Measurements from ENCODE around the gene HLA-DPB1.

HLA-DPB1 gene

DNA sequence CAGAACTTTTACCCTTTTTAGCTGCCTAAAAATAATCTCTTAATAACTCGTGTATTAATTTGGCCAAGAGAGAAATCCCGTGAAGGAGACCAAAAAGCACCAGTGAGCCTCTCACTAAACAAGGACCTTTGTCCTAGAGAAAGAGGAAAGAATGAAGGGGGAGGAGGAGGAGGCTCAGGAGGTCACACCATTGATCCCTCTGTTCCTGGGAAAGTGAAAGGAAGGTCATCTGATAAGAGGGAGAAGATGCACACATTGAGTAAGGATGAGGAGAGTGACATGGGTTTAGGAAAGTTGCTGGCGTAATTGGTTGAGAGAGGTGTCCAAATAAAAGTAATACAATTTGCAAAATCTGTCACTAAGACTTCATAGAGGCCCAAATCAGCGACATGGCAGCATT lies 49.2 kb downstream of the HLA-DPB1 start:
- no peak overlapping the region for H3K27ac ChIP-seq (ENCODE audit: low read length)
- no peaks in the 10 kb centered on the region for H3K9me3 ChIP-seq (replicated peaks; ENCODE audit: insufficient read depth, low read length)
- no peak overlapping the region for H3K4me3 ChIP-seq (ENCODE audit: low read length)
- H3F3A ChIP-seq (ENCODE audit: insufficient read depth, low read length): no peaks in the 10 kb centered on the region
- DNase-seq: no peak
- no peak overlapping the region for H2AFZ ChIP-seq (ENCODE audit: low read length)
- no peaks in the 10 kb centered on the region for H3K9me2 ChIP-seq (replicated peaks; ENCODE audit: insufficient read depth, low read length)
- H3K36me3 ChIP-seq (replicated peaks; ENCODE audit: insufficient read depth, low read length): no peaks in the 10 kb centered on the region
- no peak overlapping the region for H3K4me2 ChIP-seq (ENCODE audit: low read depth, low read length)
- no peaks in the 10 kb centered on the region for H4K20me1 ChIP-seq (ENCODE audit: insufficient read depth, low read length)
- H3K4me1 ChIP-seq (ENCODE audit: low read length): peaks cover 4% of the 10 kb centered on the region; the same call in 1 of the 2 replicates
- 0 out of 2 replicates have a peak, but pooled peaks cover 17% of the 10 kb centered on the region for H3K27me3 ChIP-seq (replicated peaks; ENCODE audit: insufficient read depth, low read length)
- no peaks in the 10 kb centered on the region for H3K79me2 ChIP-seq (ENCODE audit: low read length)
- H3K9ac ChIP-seq (ENCODE audit: low read length): no peak overlapping the region
- TF ChIP-seq EZH2phosphoT487 (IDR thresholded peaks at IDR 0.05; ENCODE audit: low read length) (no peak), EZH2 (optimal IDR thresholded peaks at IDR 0.05; ENCODE audit: low read depth, low read length) (no peak)
- TF ChIP-seq, protein P1, sequence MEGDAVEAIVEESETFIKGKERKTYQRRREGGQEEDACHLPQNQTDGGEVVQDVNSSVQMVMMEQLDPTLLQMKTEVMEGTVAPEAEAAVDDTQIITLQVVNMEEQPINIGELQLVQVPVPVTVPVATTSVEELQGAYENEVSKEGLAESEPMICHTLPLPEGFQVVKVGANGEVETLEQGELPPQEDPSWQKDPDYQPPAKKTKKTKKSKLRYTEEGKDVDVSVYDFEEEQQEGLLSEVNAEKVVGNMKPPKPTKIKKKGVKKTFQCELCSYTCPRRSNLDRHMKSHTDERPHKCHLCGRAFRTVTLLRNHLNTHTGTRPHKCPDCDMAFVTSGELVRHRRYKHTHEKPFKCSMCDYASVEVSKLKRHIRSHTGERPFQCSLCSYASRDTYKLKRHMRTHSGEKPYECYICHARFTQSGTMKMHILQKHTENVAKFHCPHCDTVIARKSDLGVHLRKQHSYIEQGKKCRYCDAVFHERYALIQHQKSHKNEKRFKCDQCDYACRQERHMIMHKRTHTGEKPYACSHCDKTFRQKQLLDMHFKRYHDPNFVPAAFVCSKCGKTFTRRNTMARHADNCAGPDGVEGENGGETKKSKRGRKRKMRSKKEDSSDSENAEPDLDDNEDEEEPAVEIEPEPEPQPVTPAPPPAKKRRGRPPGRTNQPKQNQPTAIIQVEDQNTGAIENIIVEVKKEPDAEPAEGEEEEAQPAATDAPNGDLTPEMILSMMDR (IDR thresholded peaks at IDR 0.05; ENCODE audit: low read length): no peak

- peak; percentile 67 for DNase-seq
- H3K27me3 ChIP-seq (replicated peaks; ENCODE audit: insufficient read depth, low read length): 0 out of 2 replicates have a peak, but pooled peaks cover 8% of the 10 kb centered on the region
- no peak overlapping the region for H3K4me3 ChIP-seq (ENCODE audit: low read length)
- H3K79me2 ChIP-seq (ENCODE audit: low read length): no peaks in the 10 kb centered on the region
- H3K4me1 ChIP-seq (ENCODE audit: low read length): peaks cover 4% of the 10 kb centered on the region; the same call in 1 of the 2 replicates
- no peaks in the 10 kb centered on the region for H3K9me3 ChIP-seq (replicated peaks; ENCODE audit: insufficient read depth, low read length)
- H3K27ac ChIP-seq (ENCODE audit: low read length): no peak overlapping the region
- H2AFZ ChIP-seq (ENCODE audit: low read length): no peak overlapping the region
- TF ChIP-seq EZH2 (optimal IDR thresholded peaks at IDR 0.05; ENCODE audit: low read depth, low read length): no peak
- TF ChIP-seq, protein P1 (IDR thresholded peaks at IDR 0.05; ENCODE audit: low read length): peak; percentile 84
- H3F3A ChIP-seq (ENCODE audit: insufficient read depth, low read length): no peaks in the 10 kb centered on the region
- no peaks in the 10 kb centered on the region for H3K9me2 ChIP-seq (replicated peaks; ENCODE audit: insufficient read depth, low read length)
- H3K4me2 ChIP-seq (ENCODE audit: low read depth, low read length): no peak overlapping the region
- no peaks in the 10 kb centered on the region for H4K20me1 ChIP-seq (ENCODE audit: insufficient read depth, low read length)
- H3K9ac ChIP-seq (ENCODE audit: low read length): no peak overlapping the region
- H3K36me3 ChIP-seq (replicated peaks; ENCODE audit: insufficient read depth, low read length): no peaks in the 10 kb centered on the region
Measured at GRCh38 chr6:33126101-33126714, 50.4 kb downstream of the HLA-DPB1 start.

DNA sequence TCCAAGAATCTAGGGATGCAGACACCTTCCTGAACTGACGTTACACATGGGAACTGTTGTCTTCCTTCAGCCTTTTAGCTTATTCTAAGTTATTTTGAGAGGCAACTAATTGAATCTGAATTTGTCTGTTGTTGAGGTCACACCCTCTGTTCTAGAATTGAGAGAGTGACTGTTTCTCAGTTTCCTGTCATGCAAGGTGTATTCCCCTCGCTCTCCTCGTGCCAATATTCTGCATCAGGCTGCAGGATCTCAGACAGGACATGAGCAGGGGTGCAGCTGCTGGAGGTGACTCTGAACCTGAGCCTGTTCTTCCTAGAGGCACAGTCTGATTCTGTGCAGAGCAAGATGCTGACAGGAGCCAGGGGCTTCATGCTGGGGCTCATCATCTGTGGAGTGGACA lies 52.5 kb downstream of the HLA-DPB1 start:
- H4K20me1 ChIP-seq (ENCODE audit: insufficient read depth, low read length): no peaks in the 10 kb centered on the region
- H3K36me3 ChIP-seq (replicated peaks; ENCODE audit: insufficient read depth, low read length): no peaks in the 10 kb centered on the region
- no peak for DNase-seq
- H3K9me2 ChIP-seq (replicated peaks; ENCODE audit: insufficient read depth, low read length): no peaks in the 10 kb centered on the region
- H3K4me2 ChIP-seq (ENCODE audit: low read depth, low read length): no peak overlapping the region
- H3K79me2 ChIP-seq (ENCODE audit: low read length): no peaks in the 10 kb centered on the region
- H3K4me3 ChIP-seq (ENCODE audit: low read length): no peak overlapping the region
- H3F3A ChIP-seq (ENCODE audit: insufficient read depth, low read length): no peaks in the 10 kb centered on the region
- no peaks in the 10 kb centered on the region for H3K9me3 ChIP-seq (replicated peaks; ENCODE audit: insufficient read depth, low read length)
- no peak overlapping the region for H2AFZ ChIP-seq (ENCODE audit: low read length)
- TF ChIP-seq, protein P1 (IDR thresholded peaks at IDR 0.05; ENCODE audit: low read length): no peak
- TF ChIP-seq EZH2 (optimal IDR thresholded peaks at IDR 0.05; ENCODE audit: low read depth, low read length) (no peak), EZH2phosphoT487 (IDR thresholded peaks at IDR 0.05; ENCODE audit: low read length) (no peak)
- no peak overlapping the region for H3K27ac ChIP-seq (ENCODE audit: low read length)
- H3K4me1 ChIP-seq (ENCODE audit: low read length): peaks cover 3% of the 10 kb centered on the region; the same call in 1 of the 2 replicates
- H3K27me3 ChIP-seq (replicated peaks; ENCODE audit: insufficient read depth, low read length): 0 out of 2 replicates have a peak, but pooled peaks cover 2% of the 10 kb centered on the region
- no peak overlapping the region for H3K9ac ChIP-seq (ENCODE audit: low read length)
